ELR (cell line): ENCODE results near the gene SPDYE4.

Source experiments
- DNase-seq: peaks from one replicate; pipeline ENCODE4 v3.0.0-alpha.2; 2015; ENCODE audit warnings: low read depth

Gene SPDYE4

DNA sequence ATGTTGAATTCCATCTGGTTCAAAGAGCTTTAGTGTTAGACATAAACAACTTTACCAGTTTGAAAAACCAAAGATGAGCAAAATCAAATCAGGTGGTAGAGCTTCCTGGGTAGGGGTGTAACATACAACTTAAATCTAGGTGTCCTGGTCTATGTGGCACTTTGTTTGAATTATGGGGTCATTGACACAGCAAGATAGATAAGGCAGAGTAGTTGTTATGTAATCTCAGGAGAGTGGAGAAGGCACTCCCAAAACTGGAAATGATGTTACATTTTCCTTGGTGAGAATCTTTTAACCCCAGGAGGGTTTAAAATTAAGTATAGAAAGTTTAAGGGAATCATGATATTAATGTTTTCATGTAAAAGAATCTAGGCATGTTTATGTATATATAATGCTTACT, 45.6 kb downstream of the SPDYE4 start:
- DNase-seq = no peak

DNA sequence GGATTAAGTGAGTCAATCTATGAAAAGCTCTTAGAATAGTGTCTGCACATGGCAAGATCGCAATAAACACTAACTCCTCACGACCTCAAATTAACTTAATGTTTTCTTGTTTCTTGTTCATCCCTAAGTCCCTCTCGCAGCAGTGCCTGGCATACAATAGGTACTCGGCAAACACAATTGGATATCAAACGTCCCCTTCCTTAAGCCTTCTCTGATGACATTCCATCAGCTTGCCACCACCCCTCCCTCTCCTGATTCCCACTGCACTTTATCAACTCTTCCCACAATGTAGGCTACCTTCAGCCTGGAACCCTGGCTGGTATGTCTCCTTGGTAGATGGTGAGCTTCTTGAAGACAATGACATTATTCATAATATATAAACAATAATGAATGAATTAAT, 47.1 kb downstream of the SPDYE4 start:
- DNase-seq = no peak

DNA sequence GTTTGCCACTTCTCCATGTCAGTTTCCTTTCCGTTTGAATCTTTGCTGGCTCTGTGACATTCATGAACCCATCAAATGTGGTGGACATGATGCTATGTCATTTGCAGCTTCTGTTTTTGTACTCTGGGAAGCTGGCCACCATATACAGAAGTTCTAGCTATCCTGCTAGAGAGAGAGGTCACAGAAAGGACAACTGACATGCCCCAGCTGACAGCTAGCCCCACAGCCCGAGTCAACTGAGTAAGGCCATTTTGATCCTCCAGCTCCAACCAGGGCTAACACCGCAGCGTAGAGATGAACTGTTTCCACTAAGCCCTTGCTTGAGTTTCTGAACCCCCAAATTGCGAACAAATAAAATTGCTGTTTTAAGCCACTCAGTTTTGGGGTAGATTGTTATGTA, 47.5 kb downstream of the SPDYE4 start:
- no peak for DNase-seq

DNA sequence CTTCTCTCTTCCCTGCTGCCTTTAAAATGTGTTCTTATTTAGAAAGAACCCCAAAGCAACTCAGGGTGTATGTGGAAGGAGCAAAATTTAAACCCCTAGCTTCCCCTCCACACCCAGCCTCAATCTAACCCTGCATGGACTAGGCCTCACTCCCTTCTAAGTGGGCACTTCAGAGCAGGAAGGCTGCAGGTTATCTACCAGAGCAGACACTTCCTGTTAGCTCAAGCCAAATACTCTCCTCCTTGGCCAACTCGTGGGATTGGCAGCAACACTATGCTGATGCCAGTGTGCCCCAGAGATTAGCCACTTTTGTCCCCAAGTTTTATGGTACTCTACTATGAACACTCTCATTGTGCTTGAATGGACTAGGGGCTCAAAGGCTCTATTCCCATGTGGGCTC, 49.3 kb downstream of the SPDYE4 start:
- no peak for DNase-seq

- no peak for DNase-seq
Measured at GRCh38 chr17:8708025-8708461, 50.3 kb downstream of the SPDYE4 start.

DNA sequence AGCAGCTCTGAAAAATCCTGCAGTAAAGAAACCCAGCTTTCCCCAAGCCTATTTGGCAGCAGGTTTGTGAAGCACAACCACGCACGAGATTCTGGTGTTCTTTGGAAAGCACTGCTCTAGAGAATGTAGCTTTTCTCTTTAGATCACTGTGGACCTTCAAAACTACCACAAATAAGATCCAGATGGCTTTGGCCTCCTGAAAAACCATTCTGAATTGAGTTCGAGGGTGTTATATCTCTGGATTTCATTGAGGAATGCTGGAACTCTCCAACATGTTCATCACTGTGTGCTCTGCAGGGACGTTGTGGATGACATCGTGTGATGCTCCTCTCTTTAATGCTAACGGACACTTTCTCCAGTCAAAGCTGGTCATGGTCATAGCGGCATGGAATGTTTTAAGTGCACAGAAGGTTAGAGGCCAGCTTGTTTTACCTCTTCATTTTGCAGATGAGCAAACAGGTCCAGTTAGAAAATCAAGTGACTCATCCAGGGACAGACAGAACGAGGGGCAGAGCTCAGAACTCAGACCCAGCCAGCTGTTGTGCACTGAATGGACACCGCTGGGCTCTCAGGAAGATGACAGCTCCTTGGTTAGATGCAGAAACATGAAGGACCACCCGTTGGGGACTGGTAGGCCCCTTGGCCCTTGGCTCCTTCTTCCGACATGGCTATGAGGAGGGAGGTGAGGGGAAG, 50.9 kb downstream of the SPDYE4 start:
- DNase-seq = no peak

DNA sequence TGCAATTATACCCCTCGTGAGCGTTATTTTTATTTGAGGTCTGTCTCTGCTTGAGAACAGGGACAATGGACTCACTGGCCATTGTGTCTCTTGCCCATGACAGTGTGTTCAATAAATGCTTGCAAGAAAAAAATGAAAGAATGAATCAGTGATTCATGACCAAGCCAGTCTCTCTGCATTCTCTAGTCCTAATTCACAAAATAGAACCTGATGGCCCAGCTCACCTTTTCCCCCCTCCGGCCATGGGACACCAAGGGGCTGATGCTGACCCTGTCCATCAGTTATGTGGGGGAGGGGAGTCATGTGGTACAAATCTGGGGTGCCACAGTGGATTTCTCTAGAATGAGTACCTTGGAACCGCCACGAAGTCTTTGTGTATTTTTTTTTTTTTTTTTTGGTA, 51.9 kb downstream of the SPDYE4 start:
- no peak for DNase-seq

GRCh38 chr17:8705427-8705826, 52.9 kb downstream of the SPDYE4 start:
- no peak for DNase-seq

- no peak for DNase-seq
Measured at GRCh38 chr17:8703001-8703400, 55.3 kb downstream of the SPDYE4 start.

DNA sequence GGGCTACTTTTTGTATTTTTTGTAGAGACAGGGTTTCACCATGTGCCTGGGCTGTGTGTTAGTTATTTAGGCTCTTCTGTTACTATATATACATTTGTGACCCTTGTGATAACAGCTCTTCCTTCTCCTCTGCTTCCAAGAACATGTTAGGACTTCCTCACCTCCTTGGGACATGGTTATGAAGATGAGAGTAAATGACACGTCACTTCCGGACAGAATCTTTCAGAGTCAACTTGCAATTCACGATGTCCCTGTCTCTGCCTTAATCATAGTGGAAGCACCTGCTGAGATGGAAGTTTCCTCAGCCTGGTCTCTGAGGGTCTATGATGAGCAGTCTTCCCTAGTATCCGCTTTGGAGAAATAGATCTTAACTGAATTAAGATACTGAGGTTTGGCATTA, 56.6 kb downstream of the SPDYE4 start:
- DNase-seq = no peak

DNA sequence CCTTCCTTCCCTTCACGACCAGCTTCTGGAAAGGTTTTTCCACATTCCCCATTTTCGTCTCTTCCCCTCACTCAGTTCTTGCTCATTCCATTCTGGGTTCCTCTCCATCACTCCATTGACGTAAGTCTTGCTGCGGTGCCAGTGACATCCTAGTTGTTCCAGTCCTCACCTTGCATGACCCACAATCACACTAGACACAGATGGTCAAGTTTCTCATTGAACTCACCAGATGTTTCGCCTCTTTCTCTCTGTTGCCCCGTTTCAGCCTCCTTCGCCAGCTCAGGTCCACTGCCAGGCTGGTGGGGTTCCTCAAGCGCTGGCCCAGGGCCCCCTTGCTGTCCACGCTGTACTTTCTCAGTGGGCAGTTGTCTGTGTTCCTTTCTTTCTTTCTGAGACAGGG, 57.1 kb downstream of the SPDYE4 start:
- no peak for DNase-seq
